ENCODE data around the gene ESRRA.
A peak's percentile ranks its signal among the peaks of the same experiment; 100 is the strongest.
"Not testable (repeated sequence)": the region's sequence is repeated elsewhere in the genome, so short reads cannot be mapped to it uniquely, and the experiment has no call there.

ESRRA gene

GRCh38 chr11:64321533-64321932, 16.2 kb downstream of the ESRRA start:
- H3K27me3 Mint-ChIP-seq (ENCODE audit: low read depth) = no peaks in the 10 kb centered on the region

GRCh38 chr11:64322925-64323260, 17.6 kb downstream of the ESRRA start:
- no peak overlapping the region for H3K27ac Mint-ChIP-seq
- H3K9me3 Mint-ChIP-seq = no peaks in the 10 kb centered on the region
- peaks cover 17% of the 10 kb centered on the region for H3K36me3 Mint-ChIP-seq (ENCODE audit: low read depth)
- H3K27me3 Mint-ChIP-seq (ENCODE audit: low read depth) = no peaks in the 10 kb centered on the region
- H3K4me1 Mint-ChIP-seq (ENCODE audit: low read depth) = peaks cover 9% of the 10 kb centered on the region
- no peak overlapping the region for H3K4me3 Mint-ChIP-seq

More at GRCh38 chr11:64321533-64321932, 16.2 kb downstream of the ESRRA start:
- H3K9me3 Mint-ChIP-seq = no peaks in the 10 kb centered on the region
- no peak overlapping the region for H3K27ac Mint-ChIP-seq
- no peak overlapping the region for H3K4me3 Mint-ChIP-seq
- peaks cover 18% of the 10 kb centered on the region for H3K4me1 Mint-ChIP-seq (ENCODE audit: low read depth)
- H3K36me3 Mint-ChIP-seq (ENCODE audit: low read depth) = peaks cover 21% of the 10 kb centered on the region

GRCh38 chr11:64323373-64323772, 18.0 kb downstream of the ESRRA start:
- no peak overlapping the region for H3K4me3 Mint-ChIP-seq
- H3K27me3 Mint-ChIP-seq (ENCODE audit: low read depth) = no peaks in the 10 kb centered on the region
- no peaks in the 10 kb centered on the region for H3K9me3 Mint-ChIP-seq
- peaks cover 9% of the 10 kb centered on the region for H3K4me1 Mint-ChIP-seq (ENCODE audit: low read depth)
- H3K36me3 Mint-ChIP-seq (ENCODE audit: low read depth) = peaks cover 17% of the 10 kb centered on the region
- no peak overlapping the region for H3K27ac Mint-ChIP-seq

- H3K9me3 Mint-ChIP-seq; H3K4me3 Mint-ChIP-seq; H3K27ac Mint-ChIP-seq; H3K4me1 Mint-ChIP-seq (ENCODE audit: low read depth); H3K27me3 Mint-ChIP-seq (ENCODE audit: low read depth): not testable (repeated sequence)
- H3K36me3 Mint-ChIP-seq (ENCODE audit: low read depth) = peaks cover 17% of the 10 kb centered on the region
Measured at GRCh38 chr11:64323984-64324383, 18.7 kb downstream of the ESRRA start.

- Mint-ChIP-seq H3K27me3 (ENCODE audit: low read depth) (no peaks in the 10 kb centered on the region), H3K4me1 (ENCODE audit: low read depth) (peaks cover 4% of the 10 kb centered on the region), H3K9me3 (no peaks in the 10 kb centered on the region), H3K4me3 (no peak overlapping the region), H3K27ac (no peak overlapping the region), H3K36me3 (ENCODE audit: low read depth) (peaks cover 13% of the 10 kb centered on the region)
Measured at GRCh38 chr11:64324692-64325469, 19.6 kb downstream of the ESRRA start.

GRCh38 chr11:64327375-64327774, 22.1 kb downstream of the ESRRA start:
- no peaks in the 10 kb centered on the region for H3K9me3 Mint-ChIP-seq
- no peak overlapping the region for H3K27ac Mint-ChIP-seq
- no peak overlapping the region for H3K4me3 Mint-ChIP-seq
- H3K4me1 Mint-ChIP-seq (ENCODE audit: low read depth) = peaks cover 6% of the 10 kb centered on the region
- H3K27me3 Mint-ChIP-seq (ENCODE audit: low read depth) = no peaks in the 10 kb centered on the region
- H3K36me3 Mint-ChIP-seq (ENCODE audit: low read depth) = no peaks in the 10 kb centered on the region

- H3K4me3 Mint-ChIP-seq = no peak overlapping the region
- no peaks in the 10 kb centered on the region for H3K36me3 Mint-ChIP-seq (ENCODE audit: low read depth)
Measured at GRCh38 chr11:64327993-64328392, 22.7 kb downstream of the ESRRA start.

GRCh38 chr11:64330888-64331287, 25.6 kb downstream of the ESRRA start:
- H3K27ac Mint-ChIP-seq = no peak overlapping the region
- H3K36me3 Mint-ChIP-seq (ENCODE audit: low read depth) = no peaks in the 10 kb centered on the region
- H3K4me3 Mint-ChIP-seq = no peak overlapping the region
- no peaks in the 10 kb centered on the region for H3K9me3 Mint-ChIP-seq
- H3K4me1 Mint-ChIP-seq (ENCODE audit: low read depth) = peaks cover 11% of the 10 kb centered on the region
- no peaks in the 10 kb centered on the region for H3K27me3 Mint-ChIP-seq (ENCODE audit: low read depth)

More at GRCh38 chr11:64327993-64328392, 22.7 kb downstream of the ESRRA start:
- H3K4me1 Mint-ChIP-seq (ENCODE audit: low read depth) = peaks cover 6% of the 10 kb centered on the region
- no peaks in the 10 kb centered on the region for H3K27me3 Mint-ChIP-seq (ENCODE audit: low read depth)
- no peaks in the 10 kb centered on the region for H3K9me3 Mint-ChIP-seq
- no peak overlapping the region for H3K27ac Mint-ChIP-seq

GRCh38 chr11:64331569-64332371, 26.4 kb downstream of the ESRRA start:
- H3K4me3 Mint-ChIP-seq = no peak overlapping the region
- peaks cover 11% of the 10 kb centered on the region for H3K4me1 Mint-ChIP-seq (ENCODE audit: low read depth)
- no peaks in the 10 kb centered on the region for H3K36me3 Mint-ChIP-seq (ENCODE audit: low read depth)
- no peaks in the 10 kb centered on the region for H3K9me3 Mint-ChIP-seq
- H3K27me3 Mint-ChIP-seq (ENCODE audit: low read depth) = no peaks in the 10 kb centered on the region
- H3K27ac Mint-ChIP-seq = peak overlapping the region; percentile 53

GRCh38 chr11:64333556-64333955, 28.2 kb downstream of the ESRRA start:
- Mint-ChIP-seq H3K36me3 (ENCODE audit: low read depth) (peaks cover 6% of the 10 kb centered on the region), H3K27ac (no peak overlapping the region), H3K4me1 (ENCODE audit: low read depth) (peaks cover 15% of the 10 kb centered on the region), H3K27me3 (ENCODE audit: low read depth) (no peaks in the 10 kb centered on the region), H3K9me3 (no peaks in the 10 kb centered on the region), H3K4me3 (no peak overlapping the region)

GRCh38 chr11:64334764-64335735, 29.7 kb downstream of the ESRRA start:
- H3K9me3 Mint-ChIP-seq = no peaks in the 10 kb centered on the region
- H3K27ac Mint-ChIP-seq = no peak overlapping the region

GRCh38 chr11:64337538-64338249, 32.4 kb downstream of the ESRRA start:
- Mint-ChIP-seq H3K4me1 (ENCODE audit: low read depth) (peaks cover 30% of the 10 kb centered on the region), H3K27me3 (ENCODE audit: low read depth) (no peaks in the 10 kb centered on the region), H3K4me3 (no peak overlapping the region), H3K36me3 (ENCODE audit: low read depth) (peaks cover 23% of the 10 kb centered on the region), H3K9me3 (no peaks in the 10 kb centered on the region), H3K27ac (no peak overlapping the region)

More at GRCh38 chr11:64334764-64335735, 29.7 kb downstream of the ESRRA start:
- Mint-ChIP-seq H3K4me1 (ENCODE audit: low read depth) (peaks cover 26% of the 10 kb centered on the region), H3K36me3 (ENCODE audit: low read depth) (peaks cover 12% of the 10 kb centered on the region), H3K4me3 (no peak overlapping the region), H3K27me3 (ENCODE audit: low read depth) (no peaks in the 10 kb centered on the region)

- H3K9me3 Mint-ChIP-seq = no peaks in the 10 kb centered on the region
- no peaks in the 10 kb centered on the region for H3K27me3 Mint-ChIP-seq (ENCODE audit: low read depth)
- peak overlapping the region; percentile 94 for H3K27ac Mint-ChIP-seq
- peaks cover 23% of the 10 kb centered on the region for H3K36me3 Mint-ChIP-seq (ENCODE audit: low read depth)
- H3K4me3 Mint-ChIP-seq = peak overlapping the region; percentile 92
- H3K4me1 Mint-ChIP-seq (ENCODE audit: low read depth) = peaks cover 32% of the 10 kb centered on the region
Measured at GRCh38 chr11:64338716-64339115, 33.4 kb downstream of the ESRRA start.

- peak overlapping the region; percentile 94 for H3K27ac Mint-ChIP-seq
Measured at GRCh38 chr11:64339286-64339685, 34.0 kb downstream of the ESRRA start.

More at GRCh38 chr11:64339286-64339685, 34.0 kb downstream of the ESRRA start:
- H3K27me3 Mint-ChIP-seq (ENCODE audit: low read depth) = no peaks in the 10 kb centered on the region
- no peaks in the 10 kb centered on the region for H3K9me3 Mint-ChIP-seq
- H3K4me1 Mint-ChIP-seq (ENCODE audit: low read depth) = peaks cover 32% of the 10 kb centered on the region
- H3K4me3 Mint-ChIP-seq = peak overlapping the region; percentile 92
- peaks cover 23% of the 10 kb centered on the region for H3K36me3 Mint-ChIP-seq (ENCODE audit: low read depth)
